ENCODE measurements around the gene FAM13C. TPM values are rescaled to one million over a fixed set of nuclear protein-coding genes. Genes with fewer than 3 reads are reported as not detected.

The FAM13C gene
- total RNA-seq, 1 donor from 2014 or later, result 10.7 TPM

- TF ChIP-seq, protein P1, sequence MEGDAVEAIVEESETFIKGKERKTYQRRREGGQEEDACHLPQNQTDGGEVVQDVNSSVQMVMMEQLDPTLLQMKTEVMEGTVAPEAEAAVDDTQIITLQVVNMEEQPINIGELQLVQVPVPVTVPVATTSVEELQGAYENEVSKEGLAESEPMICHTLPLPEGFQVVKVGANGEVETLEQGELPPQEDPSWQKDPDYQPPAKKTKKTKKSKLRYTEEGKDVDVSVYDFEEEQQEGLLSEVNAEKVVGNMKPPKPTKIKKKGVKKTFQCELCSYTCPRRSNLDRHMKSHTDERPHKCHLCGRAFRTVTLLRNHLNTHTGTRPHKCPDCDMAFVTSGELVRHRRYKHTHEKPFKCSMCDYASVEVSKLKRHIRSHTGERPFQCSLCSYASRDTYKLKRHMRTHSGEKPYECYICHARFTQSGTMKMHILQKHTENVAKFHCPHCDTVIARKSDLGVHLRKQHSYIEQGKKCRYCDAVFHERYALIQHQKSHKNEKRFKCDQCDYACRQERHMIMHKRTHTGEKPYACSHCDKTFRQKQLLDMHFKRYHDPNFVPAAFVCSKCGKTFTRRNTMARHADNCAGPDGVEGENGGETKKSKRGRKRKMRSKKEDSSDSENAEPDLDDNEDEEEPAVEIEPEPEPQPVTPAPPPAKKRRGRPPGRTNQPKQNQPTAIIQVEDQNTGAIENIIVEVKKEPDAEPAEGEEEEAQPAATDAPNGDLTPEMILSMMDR (IDR thresholded peaks at IDR 0.05), result no peak
- Histone ChIP-seq H3K9me3 (no peaks in the 10 kb centered on the region), H3K36me3 (no peaks in the 10 kb centered on the region), H3K4me1 (no peaks in the 10 kb centered on the region), H3K27ac (no peak overlapping the region), H3K4me3 (no peak overlapping the region), H3K27me3 (no peaks in the 10 kb centered on the region)
- DNase-seq (ENCODE audit: low spot score in 2 of 2), result no peak
- intact Hi-C loops (cut with DNase I), result no loop called here
Measured at GRCh38 chr10:59237775-59238174, 124.6 kb downstream of the FAM13C start.

- intact Hi-C loops (cut with DNase I), result no loop called here
Measured at GRCh38 chr10:59236064-59236697, 126.2 kb downstream of the FAM13C start.

GRCh38 chr10:59234816-59235429 is 127.4 kb downstream of the FAM13C start:
- Histone ChIP-seq H3K27ac (no peak overlapping the region), H3K4me3 (no peak overlapping the region), H3K4me1 (no peaks in the 10 kb centered on the region), H3K9me3 (no peaks in the 10 kb centered on the region), H3K36me3 (no peaks in the 10 kb centered on the region), H3K27me3 (no peaks in the 10 kb centered on the region)
- no peak for DNase-seq (ENCODE audit: low spot score in 2 of 2)
- TF ChIP-seq, protein P1 (IDR thresholded peaks at IDR 0.05), result peak in 2 of 3 experiments; percentile 20 to 57
- intact Hi-C loops (cut with DNase I), result no loop called here

More at GRCh38 chr10:59236064-59236697, 126.2 kb downstream of the FAM13C start:
- H3K4me1 ChIP-seq, result no peaks in the 10 kb centered on the region
- H3K36me3 ChIP-seq, result no peaks in the 10 kb centered on the region
- TF ChIP-seq, protein P1 (IDR thresholded peaks at IDR 0.05), result no peak
- no peak for DNase-seq (ENCODE audit: low spot score in 2 of 2)
- no peak overlapping the region for H3K27ac ChIP-seq
- H3K27me3 ChIP-seq, result no peaks in the 10 kb centered on the region
- no peak overlapping the region for H3K4me3 ChIP-seq
- no peaks in the 10 kb centered on the region for H3K9me3 ChIP-seq

DNA sequence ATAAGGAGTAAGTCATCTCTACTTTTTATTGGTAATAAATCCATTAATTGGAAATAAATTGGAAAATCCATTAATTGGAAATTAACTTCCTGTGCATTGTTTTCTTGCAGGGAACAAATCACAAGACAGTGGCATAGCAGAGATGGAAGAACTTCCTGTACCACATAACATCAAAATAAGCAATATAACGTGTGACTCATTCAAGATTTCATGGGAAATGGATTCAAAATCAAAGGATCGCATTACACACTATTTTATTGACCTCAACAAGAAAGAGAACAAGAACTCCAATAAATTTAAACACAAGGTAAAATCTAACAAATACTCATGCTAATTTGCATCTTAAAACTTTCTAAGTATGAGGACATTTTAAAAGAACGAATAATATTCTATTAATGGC is 128.2 kb downstream of the FAM13C start:
- no peak for DNase-seq (ENCODE audit: low spot score in 2 of 2)
- H3K9me3 ChIP-seq, result no peaks in the 10 kb centered on the region
- no peaks in the 10 kb centered on the region for H3K4me1 ChIP-seq
- H3K27ac ChIP-seq, result no peak overlapping the region
- no peak overlapping the region for H3K4me3 ChIP-seq
- no peaks in the 10 kb centered on the region for H3K27me3 ChIP-seq
- no peaks in the 10 kb centered on the region for H3K36me3 ChIP-seq
- TF ChIP-seq, protein P1 (IDR thresholded peaks at IDR 0.05), result no peak
- intact Hi-C loops (cut with DNase I), result no loop called here

GRCh38 chr10:59229441-59229840 is 132.9 kb downstream of the FAM13C start:
- TF ChIP-seq, protein P1 (IDR thresholded peaks at IDR 0.05), result no peak
- Histone ChIP-seq H3K4me3 (no peak overlapping the region), H3K27me3 (no peaks in the 10 kb centered on the region), H3K9me3 (no peaks in the 10 kb centered on the region), H3K27ac (no peak overlapping the region), H3K36me3 (no peaks in the 10 kb centered on the region), H3K4me1 (no peaks in the 10 kb centered on the region)
- intact Hi-C loops (cut with DNase I), result no loop called here
- no peak for DNase-seq (ENCODE audit: low spot score in 2 of 2)

Measured in ascending aorta (tissue), 2 donors.